ENCODE data around the gene AOC2.
"Not testable (repeated sequence)": the region's sequence is repeated elsewhere in the genome, so short reads cannot be mapped to it uniquely, and the experiment has no call there.

AOC2 gene

GRCh38 chr17:42898147-42898811 is 53.9 kb downstream of the AOC2 start:
- DNase-seq (ENCODE audit: low read depth), result no peak
- no peak for TF ChIP-seq CTCF (conservative IDR thresholded peaks at IDR 0.05; ENCODE audit: low read depth, low read length)
- H3K4me3 ChIP-seq (ENCODE audit: low read depth, low read length), result no peak overlapping the region

- DNase-seq (ENCODE audit: low read depth); H3K4me3 ChIP-seq (ENCODE audit: low read depth, low read length): not testable (repeated sequence)
These were observed 55.6 kb downstream of the AOC2 start for GRCh38 chr17:42899981-42900380.

Data from choroid plexus epithelial cell (primary cell).